ENCODE data around the gene TLX1.

The TLX1 gene

DNA sequence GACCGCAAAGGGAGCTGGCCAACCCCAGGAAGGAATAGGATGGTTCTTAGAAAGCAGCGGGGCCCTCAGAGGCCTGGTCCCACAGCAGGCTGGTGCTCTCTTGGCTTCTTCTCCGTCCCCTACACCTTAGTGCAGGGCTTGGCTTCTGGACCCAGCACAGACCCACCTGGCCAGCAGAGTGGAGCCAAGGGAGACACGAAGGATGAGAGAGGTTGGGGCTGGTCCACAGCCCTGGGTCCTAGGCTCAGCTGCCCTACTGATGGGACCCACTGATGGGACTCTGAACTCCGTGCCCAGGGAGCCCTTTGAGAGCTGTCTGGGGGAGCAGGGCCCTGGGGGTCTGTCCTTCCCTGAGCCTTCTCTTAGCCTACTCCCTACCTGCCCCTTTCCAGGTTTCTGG is 6.2 kb upstream of the TLX1 start:
- no peak overlapping the region for H3K9ac ChIP-seq (ENCODE audit: low read length)
- no peaks in the 10 kb centered on the region for H3K36me3 ChIP-seq (ENCODE audit: control insufficient read depth, insufficient read depth, low read length, severe bottlenecking)
- peaks cover 99% of the 10 kb centered on the region for H3K27me3 ChIP-seq (replicated peaks; ENCODE audit: control insufficient read depth, insufficient read depth, low read length)
- H3K4me3 ChIP-seq (ENCODE audit: low read length), result no peak overlapping the region
- peaks cover 3% of the 10 kb centered on the region for H3K9me3 ChIP-seq (ENCODE audit: control insufficient read depth, low read length)
- no peak for DNase-seq (ENCODE audit: low read depth)
- H3K4me1 ChIP-seq (ENCODE audit: control insufficient read depth, insufficient read depth, low read length), result peaks cover 12% of the 10 kb centered on the region

DNA sequence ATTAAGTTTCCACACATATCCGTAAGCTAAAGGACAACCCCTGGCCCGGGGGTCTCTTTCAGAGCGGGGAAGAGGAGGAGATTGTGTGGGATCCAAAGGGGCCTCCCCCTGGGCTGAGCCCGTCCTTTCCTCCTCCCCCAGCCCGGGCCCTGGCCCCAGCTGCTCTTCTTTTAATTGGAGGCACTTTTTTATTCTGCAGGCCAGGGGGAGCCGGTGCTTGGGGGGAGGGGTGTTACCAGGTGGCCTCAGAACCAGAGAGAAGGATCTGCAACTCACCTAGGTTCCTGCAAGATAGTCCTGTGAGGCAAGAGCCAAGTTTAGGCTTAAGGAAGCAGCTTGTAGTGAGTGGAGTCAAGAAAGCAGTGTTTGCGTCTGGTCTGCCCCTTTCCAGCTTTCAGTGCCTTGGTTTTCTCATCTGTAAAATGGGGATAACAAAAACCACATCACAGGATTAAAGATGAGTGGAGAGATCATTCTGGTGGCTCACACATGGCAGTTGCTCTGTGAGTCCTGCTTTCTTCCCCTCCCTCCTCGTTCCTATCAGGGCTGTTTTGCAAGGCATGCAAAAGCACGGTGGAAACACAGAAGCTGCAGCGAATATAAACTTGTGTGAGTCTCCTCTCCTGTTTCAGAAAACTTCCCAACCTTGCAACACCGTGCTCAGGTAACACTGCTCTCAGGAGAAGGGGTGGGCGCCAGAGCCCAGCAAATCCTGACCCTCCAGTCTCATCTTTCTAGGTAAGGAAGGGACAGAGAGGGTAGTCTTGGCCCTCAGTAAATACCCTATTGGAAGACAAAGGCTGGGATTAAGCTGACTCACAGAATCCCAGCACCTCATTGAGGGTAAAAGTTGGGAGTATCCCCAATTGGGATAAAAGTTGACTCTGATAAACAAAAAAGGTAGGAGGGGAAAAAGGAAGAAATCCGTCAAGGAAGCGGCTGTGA is 4.1 kb upstream of the TLX1 start:
- peaks cover 3% of the 10 kb centered on the region for H3K9me3 ChIP-seq (ENCODE audit: control insufficient read depth, low read length)
- H3K9ac ChIP-seq (ENCODE audit: low read length), result no peak overlapping the region
- H3K4me3 ChIP-seq (ENCODE audit: low read length), result no peak overlapping the region
- H3K27me3 ChIP-seq (replicated peaks; ENCODE audit: control insufficient read depth, insufficient read depth, low read length), result peaks cover 97% of the 10 kb centered on the region
- peaks cover 3% of the 10 kb centered on the region for H3K4me1 ChIP-seq (ENCODE audit: control insufficient read depth, insufficient read depth, low read length)
- no peaks in the 10 kb centered on the region for H3K36me3 ChIP-seq (ENCODE audit: control insufficient read depth, insufficient read depth, low read length, severe bottlenecking)
- DNase-seq (ENCODE audit: low read depth), result no peak

GRCh38 chr10:101130141-101130540 is 959 bp upstream of the TLX1 start:
- H3K36me3 ChIP-seq (ENCODE audit: control insufficient read depth, insufficient read depth, low read length, severe bottlenecking), result no peaks in the 10 kb centered on the region
- peaks cover 97% of the 10 kb centered on the region for H3K27me3 ChIP-seq (replicated peaks; ENCODE audit: control insufficient read depth, insufficient read depth, low read length)
- H3K4me1 ChIP-seq (ENCODE audit: control insufficient read depth, insufficient read depth, low read length), result peaks cover 7% of the 10 kb centered on the region
- peaks cover 3% of the 10 kb centered on the region for H3K9me3 ChIP-seq (ENCODE audit: control insufficient read depth, low read length)
- H3K9ac ChIP-seq (ENCODE audit: low read length), result no peak overlapping the region
- DNase-seq (ENCODE audit: low read depth), result no peak
- H3K4me3 ChIP-seq (ENCODE audit: low read length), result no peak overlapping the region

- Histone ChIP-seq H3K27me3 (replicated peaks; ENCODE audit: control insufficient read depth, insufficient read depth, low read length) (peaks cover 97% of the 10 kb centered on the region), H3K4me1 (ENCODE audit: control insufficient read depth, insufficient read depth, low read length) (peaks cover 8% of the 10 kb centered on the region), H3K4me3 (ENCODE audit: low read length) (no peak overlapping the region), H3K9me3 (ENCODE audit: control insufficient read depth, low read length) (peaks cover 3% of the 10 kb centered on the region), H3K36me3 (ENCODE audit: control insufficient read depth, insufficient read depth, low read length, severe bottlenecking) (no peaks in the 10 kb centered on the region), H3K9ac (ENCODE audit: low read length) (no peak overlapping the region)
- no peak for DNase-seq (ENCODE audit: low read depth)
Observed at GRCh38 chr10:101131962-101132635, 999 bp downstream of the TLX1 start.

DNA sequence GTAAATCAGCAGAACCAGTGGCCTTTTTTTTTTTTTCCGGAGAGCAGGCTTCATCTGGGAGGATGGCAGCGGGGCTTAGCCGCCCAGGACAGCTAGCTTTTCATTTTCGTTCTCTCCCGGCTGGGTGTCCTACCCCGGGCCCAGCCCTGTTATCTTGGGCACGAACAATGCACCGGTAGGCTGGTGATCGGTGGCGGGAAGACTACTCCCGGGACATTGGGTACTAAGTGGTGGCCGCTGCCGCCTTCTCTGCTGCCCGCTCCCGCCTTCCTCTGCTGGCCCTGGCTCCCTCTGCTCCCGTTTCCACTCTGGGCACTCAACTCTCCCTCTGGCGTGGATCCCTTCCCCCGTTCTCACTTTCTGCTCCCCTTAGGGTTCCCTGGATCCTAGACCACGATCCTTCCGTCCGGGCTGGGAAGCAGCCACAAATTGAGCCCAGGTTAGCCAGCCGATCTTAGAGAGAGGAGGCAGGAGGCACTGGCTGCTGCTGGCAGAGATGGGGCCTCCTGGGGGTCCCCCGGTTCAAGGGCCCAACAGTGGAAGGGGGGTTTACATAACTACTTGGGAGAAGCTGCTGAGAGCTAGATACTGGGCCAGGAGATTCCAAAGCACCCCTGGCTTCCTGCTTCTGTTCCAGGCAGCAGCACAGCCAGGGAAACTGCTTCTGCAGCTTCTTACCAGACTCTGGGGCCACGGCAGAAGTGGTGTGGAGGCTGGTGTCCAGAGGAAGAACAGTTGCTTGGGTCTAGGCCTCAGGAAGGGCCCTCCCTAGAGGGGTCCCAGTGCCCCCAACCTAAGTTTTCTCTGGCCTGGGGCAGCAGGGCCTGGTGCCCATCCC is 1.8 kb downstream of the TLX1 start:
- Histone ChIP-seq H3K27me3 (replicated peaks; ENCODE audit: control insufficient read depth, insufficient read depth, low read length) (peaks cover 98% of the 10 kb centered on the region), H3K9me3 (ENCODE audit: control insufficient read depth, low read length) (peaks cover 3% of the 10 kb centered on the region), H3K4me1 (ENCODE audit: control insufficient read depth, insufficient read depth, low read length) (peaks cover 8% of the 10 kb centered on the region), H3K36me3 (ENCODE audit: control insufficient read depth, insufficient read depth, low read length, severe bottlenecking) (no peaks in the 10 kb centered on the region), H3K9ac (ENCODE audit: low read length) (no peak overlapping the region), H3K4me3 (ENCODE audit: low read length) (no peak overlapping the region)
- no peak for DNase-seq (ENCODE audit: low read depth)

- Histone ChIP-seq H3K9me3 (ENCODE audit: control insufficient read depth, low read length) (no peaks in the 10 kb centered on the region), H3K36me3 (ENCODE audit: control insufficient read depth, insufficient read depth, low read length, severe bottlenecking) (no peaks in the 10 kb centered on the region), H3K4me3 (ENCODE audit: low read length) (no peak overlapping the region), H3K9ac (ENCODE audit: low read length) (no peak overlapping the region), H3K4me1 (ENCODE audit: control insufficient read depth, insufficient read depth, low read length) (peaks cover 8% of the 10 kb centered on the region), H3K27me3 (replicated peaks; ENCODE audit: control insufficient read depth, insufficient read depth, low read length) (peaks cover 98% of the 10 kb centered on the region)
- DNase-seq (ENCODE audit: low read depth), result no peak
Observed at GRCh38 chr10:101133489-101134298, 2.6 kb downstream of the TLX1 start.

- H3K4me3 ChIP-seq (ENCODE audit: low read length), result no peak overlapping the region
- H3K9me3 ChIP-seq (ENCODE audit: control insufficient read depth, low read length), result no peaks in the 10 kb centered on the region
- DNase-seq (ENCODE audit: low read depth), result no peak
Observed at GRCh38 chr10:101134299-101135127, 3.4 kb downstream of the TLX1 start.

GRCh38 chr10:101135141-101136006 is 4.3 kb downstream of the TLX1 start:
- Histone ChIP-seq H3K27me3 (replicated peaks; ENCODE audit: control insufficient read depth, insufficient read depth, low read length) (peaks cover 97% of the 10 kb centered on the region), H3K9me3 (ENCODE audit: control insufficient read depth, low read length) (no peaks in the 10 kb centered on the region), H3K36me3 (ENCODE audit: control insufficient read depth, insufficient read depth, low read length, severe bottlenecking) (no peaks in the 10 kb centered on the region), H3K4me1 (ENCODE audit: control insufficient read depth, insufficient read depth, low read length) (peaks cover 8% of the 10 kb centered on the region), H3K9ac (ENCODE audit: low read length) (no peak overlapping the region), H3K4me3 (ENCODE audit: low read length) (no peak overlapping the region)
- DNase-seq (ENCODE audit: low read depth), result no peak

More at GRCh38 chr10:101134299-101135127, 3.4 kb downstream of the TLX1 start:
- Histone ChIP-seq H3K36me3 (ENCODE audit: control insufficient read depth, insufficient read depth, low read length, severe bottlenecking) (no peaks in the 10 kb centered on the region), H3K4me1 (ENCODE audit: control insufficient read depth, insufficient read depth, low read length) (peaks cover 8% of the 10 kb centered on the region), H3K27me3 (replicated peaks; ENCODE audit: control insufficient read depth, insufficient read depth, low read length) (peaks cover 98% of the 10 kb centered on the region), H3K9ac (ENCODE audit: low read length) (no peak overlapping the region)

- no peaks in the 10 kb centered on the region for H3K9me3 ChIP-seq (ENCODE audit: control insufficient read depth, low read length)
- no peak overlapping the region for H3K4me3 ChIP-seq (ENCODE audit: low read length)
- peaks cover 8% of the 10 kb centered on the region for H3K4me1 ChIP-seq (ENCODE audit: control insufficient read depth, insufficient read depth, low read length)
- H3K27me3 ChIP-seq (replicated peaks; ENCODE audit: control insufficient read depth, insufficient read depth, low read length), result peaks cover 97% of the 10 kb centered on the region
- no peaks in the 10 kb centered on the region for H3K36me3 ChIP-seq (ENCODE audit: control insufficient read depth, insufficient read depth, low read length, severe bottlenecking)
- H3K9ac ChIP-seq (ENCODE audit: low read length), result no peak overlapping the region
- DNase-seq (ENCODE audit: low read depth), result no peak
Observed at GRCh38 chr10:101136007-101136707, 5.1 kb downstream of the TLX1 start.
